Fibroblast of mammary gland (primary cell): ENCODE data around the gene IL15RA.

Experiments used
- DNase-seq: peaks from one replicate; pipeline ENCODE4 v3.0.0-alpha.2; 2010; ENCODE audit warnings: low read depth
- H3K4me3 ChIP-seq: 2 replicates; pipeline ENCODE4 v1.5.1; 2011; ENCODE audit warnings: low read depth, mild to moderate bottlenecking, low read length, moderate library complexity; ENCODE audit not compliant: control insufficient read depth
- CTCF ChIP-seq: conservative IDR thresholded peaks from 2 replicates; pipeline ENCODE4 v1.5.1; 2011; ENCODE audit warnings: low read depth, low read length, inconsistent platforms; ENCODE audit not compliant: control insufficient read depth, insufficient read depth

Gene IL15RA

GRCh38 chr10:6012121-6012905, 35.0 kb upstream of the IL15RA start:
- no peak for DNase-seq
- no peak overlapping the region for H3K4me3 ChIP-seq
- TF ChIP-seq CTCF, result no peak

GRCh38 chr10:6011558-6011957, 34.2 kb upstream of the IL15RA start:
- no peak overlapping the region for H3K4me3 ChIP-seq
- no peak for DNase-seq
- TF ChIP-seq CTCF, result no peak

GRCh38 chr10:6010569-6010968, 33.2 kb upstream of the IL15RA start:
- no peak overlapping the region for H3K4me3 ChIP-seq
- no peak for DNase-seq
- no peak for TF ChIP-seq CTCF

GRCh38 chr10:6009961-6010360, 32.6 kb upstream of the IL15RA start:
- no peak overlapping the region for H3K4me3 ChIP-seq
- TF ChIP-seq CTCF, result no peak
- peak; percentile 20 for DNase-seq

GRCh38 chr10:6009150-6009549, 31.8 kb upstream of the IL15RA start:
- TF ChIP-seq CTCF, result no peak
- DNase-seq, result peak; percentile 78
- no peak overlapping the region for H3K4me3 ChIP-seq

- TF ChIP-seq CTCF, result no peak
- peak; percentile 26 for DNase-seq
- H3K4me3 ChIP-seq, result peak overlapping the region; percentile 19
These were observed 31.3 kb upstream of the IL15RA start for GRCh38 chr10:6008497-6009142.

GRCh38 chr10:6006991-6007390, 29.6 kb upstream of the IL15RA start:
- H3K4me3 ChIP-seq, result no peak overlapping the region
- no peak for DNase-seq
- no peak for TF ChIP-seq CTCF
